ENCODE measurements around the gene DEXI.

DNA sequence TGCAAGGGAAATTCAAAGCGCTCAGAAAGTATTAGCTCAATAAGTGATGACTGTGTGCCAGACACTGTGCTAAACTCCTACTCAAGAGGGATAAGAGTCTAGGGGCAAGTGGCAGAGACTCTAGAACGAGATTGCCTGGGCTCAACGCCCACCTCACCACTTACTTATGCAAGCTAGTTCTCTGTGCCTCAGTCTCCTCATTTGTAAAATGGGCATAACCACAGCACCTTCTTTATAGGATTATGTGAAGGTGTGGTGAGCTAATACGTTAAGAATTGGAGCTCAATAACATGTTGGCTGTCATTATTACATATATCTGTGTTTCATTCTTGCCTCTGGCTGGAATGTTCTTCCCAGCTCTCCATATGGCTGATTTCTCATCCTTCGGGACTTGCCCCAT lies 15.4 kb downstream of the DEXI start:
- TF ChIP-seq, protein P1, sequence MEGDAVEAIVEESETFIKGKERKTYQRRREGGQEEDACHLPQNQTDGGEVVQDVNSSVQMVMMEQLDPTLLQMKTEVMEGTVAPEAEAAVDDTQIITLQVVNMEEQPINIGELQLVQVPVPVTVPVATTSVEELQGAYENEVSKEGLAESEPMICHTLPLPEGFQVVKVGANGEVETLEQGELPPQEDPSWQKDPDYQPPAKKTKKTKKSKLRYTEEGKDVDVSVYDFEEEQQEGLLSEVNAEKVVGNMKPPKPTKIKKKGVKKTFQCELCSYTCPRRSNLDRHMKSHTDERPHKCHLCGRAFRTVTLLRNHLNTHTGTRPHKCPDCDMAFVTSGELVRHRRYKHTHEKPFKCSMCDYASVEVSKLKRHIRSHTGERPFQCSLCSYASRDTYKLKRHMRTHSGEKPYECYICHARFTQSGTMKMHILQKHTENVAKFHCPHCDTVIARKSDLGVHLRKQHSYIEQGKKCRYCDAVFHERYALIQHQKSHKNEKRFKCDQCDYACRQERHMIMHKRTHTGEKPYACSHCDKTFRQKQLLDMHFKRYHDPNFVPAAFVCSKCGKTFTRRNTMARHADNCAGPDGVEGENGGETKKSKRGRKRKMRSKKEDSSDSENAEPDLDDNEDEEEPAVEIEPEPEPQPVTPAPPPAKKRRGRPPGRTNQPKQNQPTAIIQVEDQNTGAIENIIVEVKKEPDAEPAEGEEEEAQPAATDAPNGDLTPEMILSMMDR (IDR thresholded peaks at IDR 0.05) = no peak
- TF ChIP-seq POLR2A (IDR thresholded peaks at IDR 0.05; ENCODE audit: low read depth) = no peak
- no peak for TF ChIP-seq POLR2AphosphoS5 (IDR thresholded peaks at IDR 0.05)

Measured in esophagus muscularis mucosa (tissue), 3 donors.